Activated CD4-positive, alpha-beta T cell treated with anti-CD3 and anti-CD28 coated beads, Interleukin-2, amount 50 U/mL, for 16 hours (primary cell): ENCODE data around the gene INPP5F.
"Not testable (repeated sequence)": the region's sequence is repeated elsewhere in the genome, so short reads cannot be mapped to it uniquely, and the experiment has no call there.

Experiments used
- DNase-seq: peaks from one replicate; pipeline ENCODE4 v3.0.0-alpha.2; 2020

Gene INPP5F

GRCh38 chr10:119706521-119707278, 19.1 kb upstream of the INPP5F start:
- no peak for DNase-seq

DNA sequence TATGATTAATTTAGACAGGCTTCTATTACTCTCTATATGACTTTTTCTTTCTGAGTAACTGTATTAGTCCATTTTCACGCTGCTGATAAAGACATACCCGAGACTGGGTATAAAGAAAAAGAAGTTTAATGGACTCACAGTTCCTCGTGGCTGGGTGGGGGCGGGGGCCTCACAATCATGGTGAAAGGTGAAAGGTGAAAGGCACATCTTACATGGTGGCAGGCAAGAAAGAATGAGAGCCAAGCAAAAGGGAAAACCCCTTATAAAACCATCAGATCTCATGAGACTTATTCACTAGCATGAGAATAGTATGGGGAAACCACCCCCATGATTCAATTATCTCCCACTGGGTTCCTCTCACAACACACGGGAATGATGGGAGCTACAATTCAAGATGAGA, 18.5 kb upstream of the INPP5F start:
- peak; percentile 35 for DNase-seq

DNA sequence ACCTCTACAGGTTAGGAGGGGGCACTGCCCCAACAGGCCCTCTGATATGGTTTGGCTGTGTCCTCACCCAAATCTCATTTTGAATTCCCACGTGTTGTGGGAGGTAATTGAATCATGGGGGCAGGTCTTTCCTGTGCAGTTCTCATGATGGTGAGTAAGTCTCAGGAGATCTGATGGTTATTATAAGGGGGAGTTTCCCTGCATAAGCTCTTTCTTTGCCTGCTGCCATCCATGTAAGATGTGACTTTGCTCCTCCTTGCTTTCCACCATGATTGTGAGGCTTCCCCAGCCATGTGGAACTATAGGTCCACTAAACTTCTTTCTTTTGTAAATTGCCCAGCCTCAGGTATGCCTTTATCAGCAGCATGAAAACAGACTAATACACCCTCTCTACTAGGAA, 14.9 kb upstream of the INPP5F start:
- not testable (repeated sequence) for DNase-seq

DNA sequence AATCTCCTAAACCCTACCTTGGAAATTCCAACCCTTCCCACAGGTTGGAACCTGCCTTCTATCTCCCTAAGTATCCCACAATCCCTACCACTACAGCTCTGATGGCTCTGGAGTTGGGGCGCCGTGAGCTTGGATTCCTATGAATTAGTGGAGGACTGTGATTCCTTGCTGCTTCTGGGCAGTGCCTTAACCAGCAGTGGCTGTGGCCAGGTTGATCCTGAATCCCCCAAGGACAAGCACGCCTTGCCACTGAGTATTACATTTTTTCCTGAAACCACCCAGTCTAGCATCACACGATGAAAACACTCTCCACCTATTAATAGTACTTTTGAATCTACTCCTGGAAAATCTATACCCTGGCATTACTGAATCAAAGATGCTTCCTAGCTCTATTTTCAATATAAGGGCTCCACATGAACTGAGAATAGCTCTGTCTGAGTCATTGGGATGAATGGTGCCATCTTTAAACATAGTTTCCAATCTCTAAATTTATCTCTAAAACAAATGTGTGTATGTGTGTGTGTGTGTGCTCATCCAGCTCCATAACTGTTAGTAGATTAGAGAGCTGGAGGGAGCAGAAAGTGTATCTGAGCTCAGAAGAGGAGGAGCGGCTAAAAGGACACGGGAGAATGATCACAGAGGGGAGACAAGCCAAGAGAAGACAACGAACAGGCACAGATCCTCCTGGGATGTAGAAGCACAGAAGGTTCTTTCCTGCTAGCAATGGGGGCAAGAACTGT, 11.9 kb upstream of the INPP5F start:
- DNase-seq, result no peak

GRCh38 chr10:119714484-119714816, 11.4 kb upstream of the INPP5F start:
- no peak for DNase-seq

DNA sequence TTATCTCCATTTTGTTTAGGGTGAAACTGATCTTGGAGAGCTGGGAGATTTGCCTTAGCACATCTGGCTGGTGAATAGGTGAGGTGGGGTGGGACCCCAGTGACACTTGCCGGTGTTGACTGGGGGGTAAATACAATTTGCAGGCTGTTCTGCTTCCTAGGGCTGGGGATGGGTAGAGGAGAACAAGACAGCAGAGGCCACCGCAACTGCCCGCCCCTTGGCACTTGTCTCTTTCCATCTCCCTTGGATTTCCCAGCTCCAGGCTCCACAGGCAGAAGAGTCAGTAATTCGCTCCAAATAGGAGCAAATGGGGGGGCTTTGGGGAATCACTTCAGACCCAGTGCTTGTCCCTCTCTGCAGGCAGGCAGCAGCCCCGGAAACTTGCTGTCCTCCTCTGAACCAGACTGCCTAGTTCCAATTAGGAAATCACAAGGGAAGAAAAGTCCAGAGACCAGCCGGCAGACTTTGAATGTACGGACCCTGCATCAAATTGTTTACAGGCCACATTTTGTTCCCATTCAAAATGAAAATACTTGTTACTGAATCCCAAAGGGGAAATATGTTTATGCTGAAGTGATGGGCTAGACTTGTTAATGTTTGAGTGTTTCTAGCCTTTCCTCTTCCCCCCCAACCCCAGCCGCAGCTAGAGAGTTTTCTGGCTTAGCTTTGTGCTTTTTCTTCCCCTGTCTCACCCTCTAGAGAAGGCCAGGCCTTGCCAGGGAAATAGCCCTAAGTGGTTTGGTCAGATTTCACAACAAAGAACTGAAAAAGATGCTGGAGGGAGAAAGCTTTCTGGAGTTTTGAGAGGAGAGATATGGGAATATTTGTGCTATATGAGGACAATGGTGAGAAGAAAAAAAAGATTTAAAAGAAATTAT, 10.0 kb upstream of the INPP5F start:
- no peak for DNase-seq

GRCh38 chr10:119723161-119723560, 2.7 kb upstream of the INPP5F start:
- DNase-seq, result no peak

DNA sequence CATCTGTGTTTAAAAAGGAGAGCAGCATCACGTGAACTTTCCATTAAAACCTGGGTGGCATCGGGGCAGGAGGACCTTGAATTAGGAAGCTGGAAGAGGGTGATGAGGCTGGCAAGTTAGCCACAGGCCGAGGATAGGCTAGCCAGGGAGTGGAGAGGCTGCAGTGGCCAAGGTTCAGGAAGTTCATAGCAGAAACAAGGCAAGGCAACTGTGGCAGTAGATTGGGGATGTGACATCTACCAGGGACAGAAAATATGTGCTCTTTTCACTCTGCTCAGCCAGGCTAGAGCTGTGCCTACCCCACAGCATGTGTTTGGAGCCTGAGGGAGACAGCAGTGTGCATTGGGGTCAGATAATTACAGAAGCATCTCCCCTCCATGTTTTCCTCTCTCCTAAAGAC, 2.2 kb upstream of the INPP5F start:
- DNase-seq, result no peak

DNA sequence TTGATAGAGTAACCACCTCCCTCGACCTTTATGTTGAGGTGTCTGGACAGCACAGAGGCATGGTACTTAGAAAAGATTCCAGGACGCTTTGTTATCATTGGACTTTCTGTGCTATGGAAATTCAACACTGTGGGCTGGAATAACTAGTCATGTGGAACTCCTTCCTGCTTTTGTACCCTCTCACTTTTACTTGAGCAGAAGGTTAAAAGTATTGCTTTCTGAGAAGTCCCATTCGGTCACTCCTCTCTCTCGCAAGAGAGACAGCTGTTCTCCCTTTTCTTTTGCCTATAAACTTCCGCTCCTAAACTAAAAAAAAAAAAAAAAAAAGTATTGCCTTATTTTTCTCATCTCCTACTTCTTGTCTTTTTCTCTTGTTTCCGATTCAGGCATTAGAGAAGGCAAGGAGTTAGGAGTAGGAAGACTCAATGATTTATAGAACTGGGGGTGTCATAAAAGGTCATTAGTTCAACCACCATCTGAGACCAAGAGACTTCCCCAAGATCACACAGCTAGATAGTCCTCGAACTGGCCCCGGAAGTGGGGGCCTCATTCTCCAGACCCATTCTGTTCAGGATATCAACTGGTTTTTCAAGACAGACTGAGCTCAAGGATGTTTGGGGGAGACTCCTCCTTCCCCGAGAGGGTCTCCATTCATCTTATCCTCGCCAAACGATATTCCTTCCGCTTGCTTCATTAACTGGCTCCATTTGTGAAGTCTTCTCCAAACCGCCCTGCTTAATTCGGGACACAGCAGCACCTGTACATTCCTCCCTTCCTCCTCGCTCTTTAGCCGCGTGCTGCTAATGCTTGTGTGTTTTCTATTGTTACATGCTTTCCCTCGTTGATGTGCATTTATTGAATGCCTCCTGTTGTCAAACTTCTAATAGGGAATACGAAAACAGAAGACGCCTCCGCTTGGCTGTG, 995 bp upstream of the INPP5F start:
- no peak for DNase-seq

DNA sequence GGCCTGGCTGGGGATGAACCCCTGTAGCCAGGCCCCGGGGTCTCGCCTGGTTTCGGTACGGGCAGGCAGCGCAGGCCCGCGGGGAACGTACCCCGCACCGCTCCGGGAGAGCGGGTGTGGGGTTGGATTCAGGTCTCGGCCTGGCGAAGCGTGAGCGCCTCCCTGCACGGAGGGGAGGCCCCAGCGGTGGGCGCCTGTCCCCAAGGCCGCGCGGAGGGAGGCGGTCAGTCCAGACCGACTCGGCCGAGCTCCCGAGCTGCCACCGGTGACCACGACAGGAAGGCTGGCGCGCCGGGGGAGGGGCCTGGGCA, 378 bp upstream of the INPP5F start:
- no peak for DNase-seq

GRCh38 chr10:119726676-119727261, 919 bp downstream of the INPP5F start:
- DNase-seq, result no peak

- no peak for DNase-seq
These were observed 2.4 kb downstream of the INPP5F start for GRCh38 chr10:119728172-119728800.

DNA sequence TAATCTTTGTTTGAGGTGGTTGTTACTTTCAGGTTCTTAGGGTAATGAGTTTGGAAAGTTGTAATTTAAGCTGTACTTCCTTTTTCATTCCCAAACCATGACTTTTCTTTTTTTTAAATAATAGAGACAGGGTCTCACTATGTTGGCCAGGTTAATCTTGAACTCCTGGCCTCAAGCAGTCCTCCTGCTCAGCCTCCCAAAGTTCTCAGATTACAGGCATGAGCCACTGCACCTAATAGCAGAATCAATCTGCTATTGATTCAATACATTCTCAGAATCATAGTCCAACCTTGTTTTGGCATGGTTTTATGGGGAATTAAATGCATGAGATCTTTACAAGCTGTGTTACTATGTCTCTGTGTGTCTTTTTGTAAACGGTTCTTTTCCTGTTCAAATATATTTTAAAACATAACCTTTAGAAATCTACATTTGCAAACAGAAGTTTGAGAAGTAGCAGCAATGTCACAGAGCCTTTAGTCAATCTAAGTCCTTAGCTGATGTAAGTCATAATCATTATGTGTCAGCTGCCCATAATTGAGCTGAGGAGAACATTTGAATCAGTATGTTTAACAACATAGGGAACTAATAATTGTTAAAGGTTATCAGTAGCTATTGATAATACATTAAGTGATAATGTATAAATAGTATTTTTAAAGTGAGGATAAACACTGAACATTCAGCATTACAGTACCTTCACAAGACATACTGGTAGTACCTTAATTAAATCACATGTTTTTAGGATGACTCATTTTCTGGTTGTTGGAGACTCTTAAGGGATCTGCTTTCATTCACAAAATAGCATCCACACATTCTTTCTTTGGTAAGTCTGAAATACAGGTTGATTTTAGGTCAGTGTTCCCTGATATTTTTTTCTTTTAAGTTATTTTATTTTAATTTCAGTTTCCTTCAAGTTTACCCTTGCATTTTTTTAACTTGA, 8.8 kb downstream of the INPP5F start:
- no peak for DNase-seq

- no peak for DNase-seq
These were observed 9.6 kb downstream of the INPP5F start for GRCh38 chr10:119735451-119735850.

- DNase-seq, result no peak
These were observed 10.4 kb downstream of the INPP5F start for GRCh38 chr10:119736220-119736619.

GRCh38 chr10:119737039-119737663, 11.3 kb downstream of the INPP5F start:
- no peak for DNase-seq

- no peak for DNase-seq
These were observed 12.0 kb downstream of the INPP5F start for GRCh38 chr10:119737823-119738222.

DNA sequence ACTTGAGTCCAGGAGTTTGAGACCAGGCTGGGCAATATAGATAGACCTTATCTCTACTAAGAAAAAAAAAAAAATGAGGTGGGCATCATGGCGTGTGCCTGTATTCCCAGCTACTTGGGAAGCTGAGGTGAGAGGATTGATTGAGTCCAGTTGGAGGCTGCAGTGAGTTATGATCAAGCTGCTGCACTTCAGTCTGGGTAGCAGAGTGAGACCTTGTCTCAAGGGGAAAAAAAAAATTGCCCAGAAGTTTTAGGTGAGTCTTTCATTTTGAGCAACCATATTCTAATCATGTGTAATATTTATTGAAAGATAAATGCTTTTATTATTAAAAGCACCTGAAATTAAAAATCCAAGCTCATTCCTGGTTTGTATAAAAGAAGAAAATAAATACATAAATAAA, 13.1 kb downstream of the INPP5F start:
- no peak for DNase-seq

GRCh38 chr10:119740096-119740495, 14.2 kb downstream of the INPP5F start:
- no peak for DNase-seq
